Ishikawa (cell line): ENCODE data around the gene HCRTR2.

Experiments used
- EGR1 ChIP-seq: IDR thresholded peaks from 2 replicates; pipeline ENCODE4 v1.6.1; 2012
- EP300 ChIP-seq: IDR thresholded peaks from 2 replicates; pipeline ENCODE4 v1.6.1; 2012; ENCODE audit warnings: borderline replicate concordance
- FOXM1 ChIP-seq: IDR thresholded peaks from 2 replicates; pipeline ENCODE4 v1.6.1; 2012; ENCODE audit warnings: low read depth, borderline replicate concordance
- RAD21 ChIP-seq: IDR thresholded peaks from 2 replicates; pipeline ENCODE4 v1.6.1; 2012; ENCODE audit warnings: low read depth
- TCF12 ChIP-seq: IDR thresholded peaks from 2 replicates; pipeline ENCODE4 v1.6.1; 2012; ENCODE audit warnings: low read depth
- ZBTB7A ChIP-seq: IDR thresholded peaks from 2 replicates; pipeline ENCODE4 v1.6.1; 2012; ENCODE audit warnings: low read depth
- TF ChIP-seq, protein P1 (sequence below): IDR thresholded peaks from 2 replicates; pipeline ENCODE4 v1.6.1; 2012

GRCh38 chr6:55208478-55209458 is 34.5 kb downstream of the HCRTR2 start:
- TF ChIP-seq EGR1 (no peak), EP300 (no peak), TCF12 (no peak), RAD21 (no peak), FOXM1 (no peak), ZBTB7A (no peak)
- TF ChIP-seq, protein P1, sequence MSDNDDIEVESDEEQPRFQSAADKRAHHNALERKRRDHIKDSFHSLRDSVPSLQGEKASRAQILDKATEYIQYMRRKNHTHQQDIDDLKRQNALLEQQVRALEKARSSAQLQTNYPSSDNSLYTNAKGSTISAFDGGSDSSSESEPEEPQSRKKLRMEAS, result no peak
